H1 (cell line): Measurements from ENCODE around the gene DNAH8. TPM values are rescaled to one million over a fixed set of nuclear protein-coding genes. Genes with fewer than 3 reads are reported as not detected.

Experiments
- CTCF ChIA-PET: fragments of 300-600 bp; sonication (Branson Sonifier 250); formaldehyde crosslinking; loops from one replicate; lab custom pipeline; 2021; ENCODE audit not compliant: partially characterized antibody; lab: Charles Lee
- POLR2A ChIA-PET: fragments of 300-600 bp; sonication (Branson Sonifier 250); formaldehyde crosslinking; loops from one replicate; lab custom pipeline; 2021; ENCODE audit warnings: inconsistent platforms; ENCODE audit not compliant: partially characterized antibody; lab: Charles Lee
- DNase-seq, 2 experiments: peaks; one replicate each; pipeline versions ENCODE4 v3.0.0 to v3.0.0-alpha.2; 2010 to 2022; ENCODE audit warnings: low spot score in 2 of 2, low read depth in 1 of 2, mixed read lengths in 1 of 2
- FAIRE-seq: peaks from 2 replicates; lab custom pipeline; 2011; peaks lifted over from hg19 to GRCh38; lab: Jason Lieb, UNC
- H2AFZ ChIP-seq: 2 replicates; pipeline ENCODE4 v1.8.1; 2012; ENCODE audit warnings: low read length, inconsistent platforms
- H2AK5ac ChIP-seq: 2 replicates; pipeline ENCODE4 v1.6.1; 2013; ENCODE audit warnings: low read depth, low read length
- H2BK120ac ChIP-seq: replicated peaks from 2 replicates; pipeline ENCODE3; 2013; ENCODE audit warnings: low read depth, low read length, inconsistent platforms
- H2BK12ac ChIP-seq: 2 replicates; pipeline ENCODE4 v1.6.1; 2013; ENCODE audit warnings: low read depth, low read length
- H2BK15ac ChIP-seq: 2 replicates; pipeline ENCODE4 v1.6.1; 2013; ENCODE audit warnings: low read length
- H2BK20ac ChIP-seq: 2 replicates; pipeline ENCODE4 v1.6.1; 2013; ENCODE audit warnings: low read length
- H2BK5ac ChIP-seq: 2 replicates; pipeline ENCODE4 v1.6.1; 2013; ENCODE audit warnings: low read depth, low read length
- H3K14ac ChIP-seq: 2 replicates; pipeline ENCODE4 v1.6.1; 2013; ENCODE audit warnings: inconsistent platforms; ENCODE audit not compliant: insufficient read length
- H3K18ac ChIP-seq: 2 replicates; pipeline ENCODE4 v1.6.1; 2013; ENCODE audit warnings: low read length; ENCODE audit errors: extremely low read depth
- H3K23ac ChIP-seq: 2 replicates; pipeline ENCODE4 v1.6.1; 2013; ENCODE audit warnings: inconsistent platforms; ENCODE audit not compliant: insufficient read length
- H3K23me2 ChIP-seq: 2 replicates; pipeline ENCODE4 v1.6.1; 2013; ENCODE audit warnings: low read depth, low read length
- H3K27ac ChIP-seq: 2 replicates; pipeline ENCODE4 v1.6.1; 2011; ENCODE audit warnings: low read depth, low read length, inconsistent platforms
- H3K27me3 ChIP-seq, 4 experiments: replicated peaks in 1 of 4; 1 replicate in 1 of 4; 2 replicates in 3 of 4; pipeline versions ENCODE4 v1.6.1 to v1.8.1; 2011 to 2013; ENCODE audit warnings: low read length in 3 of 4, mild to moderate bottlenecking in 3 of 4, inconsistent platforms in 2 of 4, mixed read lengths in 2 of 4, moderate library complexity in 1 of 4; ENCODE audit not compliant: control insufficient read depth in 3 of 4, insufficient read depth in 3 of 4; ENCODE audit errors: extremely low read depth in 1 of 4
- H3K36me3 ChIP-seq, 4 experiments: 2 replicates each; pipeline versions ENCODE4 v1.6.1 to v1.8.1; 2011 to 2013; ENCODE audit warnings: mild to moderate bottlenecking in 4 of 4, low read length in 3 of 4, moderate library complexity in 2 of 4, control low read depth in 1 of 4, inconsistent platforms in 1 of 4; ENCODE audit not compliant: insufficient read depth in 4 of 4, control insufficient read depth in 2 of 4
- H3K4ac ChIP-seq: replicated peaks from 2 replicates; pipeline ENCODE3; 2013; ENCODE audit warnings: low read length, low read depth, mixed read lengths, inconsistent platforms; ENCODE audit not compliant: insufficient read length
- H3K4me1 ChIP-seq, 4 experiments: replicated peaks in 1 of 4; 1 replicate in 1 of 4; 2 replicates in 3 of 4; pipeline versions ENCODE4 v1.6.1 to v1.8.1; 2011 to 2013; ENCODE audit warnings: low read length in 3 of 4, inconsistent platforms in 2 of 4, mixed read lengths in 1 of 4; ENCODE audit not compliant: insufficient read depth in 4 of 4, control insufficient read depth in 3 of 4
- H3K4me2 ChIP-seq, 2 experiments: 2 replicates each; pipeline versions ENCODE4 v1.6.1 to v1.8.1; 2011 to 2013; ENCODE audit warnings: low read depth in 2 of 2, low read length in 2 of 2, control low read depth in 1 of 2, inconsistent platforms in 1 of 2, mild to moderate bottlenecking in 1 of 2; ENCODE audit not compliant: insufficient read depth in 1 of 2
- H3K4me3 ChIP-seq, 4 experiments: fragments of 200-600, 300-600 bp in 1 of 4; sonication (generic), shearing (Covaris generic), sonication (Bioruptor Twin) in 1 of 4; 2 replicates each; pipeline versions ENCODE4 v1.5.1 to v1.8.1; 2011 to 2016; ENCODE audit warnings: low read length in 4 of 4, low read depth in 3 of 4, control low read depth in 2 of 4, inconsistent platforms in 2 of 4, mild to moderate bottlenecking in 2 of 4, mixed read lengths in 1 of 4, moderate library complexity in 1 of 4; ENCODE audit not compliant: insufficient read depth in 2 of 4; ENCODE audit errors: extremely low read depth in 1 of 4
- H3K56ac ChIP-seq: replicated peaks from 2 replicates; pipeline ENCODE3; 2013; ENCODE audit warnings: low read depth, mild to moderate bottlenecking, mixed read lengths, low read length, inconsistent platforms; ENCODE audit not compliant: insufficient read length
- H3K79me1 ChIP-seq: 2 replicates; pipeline ENCODE4 v1.6.1; 2013; ENCODE audit warnings: low read depth, low read length, control low read depth
- H3K79me2 ChIP-seq, 2 experiments: 2 replicates each; pipeline versions ENCODE4 v1.6.1 to v1.8.1; 2012 to 2013; ENCODE audit warnings: low read length in 2 of 2, mild to moderate bottlenecking in 2 of 2, inconsistent platforms in 1 of 2; ENCODE audit not compliant: insufficient read depth in 2 of 2, control insufficient read depth in 1 of 2
- H3K9ac ChIP-seq, 4 experiments: replicated peaks in 1 of 4; 1 replicate in 1 of 4; 2 replicates in 3 of 4; pipeline versions ENCODE4 v1.6.1 to v1.8.1; 2011 to 2013; ENCODE audit warnings: low read depth in 3 of 4, low read length in 3 of 4, control low read depth in 2 of 4, mild to moderate bottlenecking in 2 of 4, moderate library complexity in 2 of 4, inconsistent platforms in 1 of 4; ENCODE audit errors: extremely low read depth in 1 of 4
- H3K9me3 ChIP-seq, 2 experiments: 2 replicates each; pipeline versions ENCODE4 v1.6.1 to v1.8.1; 2012 to 2013; ENCODE audit warnings: mild to moderate bottlenecking in 2 of 2, moderate library complexity in 2 of 2, control low read depth in 1 of 2, inconsistent platforms in 1 of 2, low read depth in 1 of 2, low read length in 1 of 2, mixed read lengths in 1 of 2; ENCODE audit not compliant: insufficient read depth in 2 of 2
- H4K20me1 ChIP-seq, 2 experiments: replicated peaks in 1 of 2; 2 replicates each; pipeline versions ENCODE3 to v1.8.1; 2011 to 2013; ENCODE audit warnings: inconsistent platforms in 2 of 2, low read length in 2 of 2, mild to moderate bottlenecking in 1 of 2; ENCODE audit not compliant: insufficient read depth in 2 of 2, control insufficient read depth in 1 of 2
- H4K5ac ChIP-seq: 2 replicates; pipeline ENCODE4 v1.6.1; 2013; ENCODE audit warnings: low read length, low read depth, mixed read lengths, inconsistent platforms; ENCODE audit not compliant: insufficient read length
- H4K8ac ChIP-seq: 2 replicates; pipeline ENCODE4 v1.8.0; 2013; ENCODE audit warnings: mild to moderate bottlenecking, moderate library complexity, low read length, inconsistent platforms; ENCODE audit not compliant: insufficient read depth; ENCODE audit errors: extremely low read depth
- H4K91ac ChIP-seq: replicated peaks from 2 replicates; pipeline ENCODE3; 2013; ENCODE audit warnings: low read length, mixed read lengths, inconsistent platforms; ENCODE audit not compliant: insufficient read length
- FOSL1 ChIP-seq: IDR thresholded peaks from 2 replicates; pipeline ENCODE4 v1.6.1; 2011; ENCODE audit warnings: mild to moderate bottlenecking, low read depth, low read length, moderate library complexity; ENCODE audit not compliant: insufficient read depth
- GTF2F1 ChIP-seq: IDR thresholded peaks from 2 replicates; pipeline ENCODE4 v1.6.1; 2012; ENCODE audit warnings: low read depth, low read length, improper control_type of control experiment, borderline replicate concordance
- MAX ChIP-seq: IDR thresholded peaks from 2 replicates; pipeline ENCODE4 v1.6.1; 2012; ENCODE audit warnings: inconsistent platforms
- ZNF274 ChIP-seq: IDR thresholded peaks from 2 replicates; pipeline ENCODE4 v1.7.0; 2012; ENCODE audit warnings: low read length, borderline replicate concordance; ENCODE audit errors: extremely low read depth
- WGBS, 2 experiments: shearing (Covaris generic) in 1 of 2; methylation state at CpG; one replicate each; pipeline versions ENCODE4 v1.1.6 to v1.1.7; 2013 to 2015; ENCODE audit warnings: low lambda C conversion rate in 2 of 2, mixed read lengths in 2 of 2, inconsistent platforms in 1 of 2, low coverage in 1 of 2, missing lambda C conversion rate in 1 of 2; ENCODE audit not compliant: insufficient replicate concordance in 2 of 2, insufficient coverage in 1 of 2, insufficient read length in 1 of 2; ENCODE audit errors: extremely low coverage in 1 of 2, missing lambda C conversion rate in 1 of 2; 5-methylcytosine and 5-hydroxymethylcytosine counted together
- polyA plus RNA-seq, 7 experiments: library from polyadenylated mRNA; depleted of rRNA in 3 of 7; stranded (reverse) in 5 of 7; unstranded in 2 of 7; fragments of >200 nt in 5 of 7; fragments of 200-250 nt in 2 of 7; gene quantifications; 1 replicate in 5 of 7; 2 replicates in 1 of 7; 4 replicates in 1 of 7; pipeline versions ENCODE4 v1.2.1 to v1.2.3, GENCODE V29; 2011 to 2013; ENCODE audit warnings: missing spikeins in 2 of 7, mixed read lengths in 2 of 7
- total RNA-seq: library from RNA; stranded (reverse); fragmentation: NEBNext Ultra II Directional; extraction: Animal tissue kit (Norgen Biotek cat#: 25700); gene quantifications from 2 replicates; pipeline ENCODE4 v1.2.1, GENCODE V29; 2021

The DNAH8 gene
- total and polyA plus RNA-seq, 2 of the 8 experiments (the other 6 are each of a cell fraction or from before 2014, with no cell fraction given): under 0.01 TPM; not detected in 1

GRCh38 chr6:38684904-38685303 is 30.2 kb upstream of the DNAH8 start:
- no peak overlapping the region for H2AFZ ChIP-seq
- H2BK120ac ChIP-seq: no peak overlapping the region
- no peak overlapping the region for H2AK5ac ChIP-seq
- no peak overlapping the region for H3K4me3 ChIP-seq
- H4K20me1 ChIP-seq: peaks cover 11 to 12% of the 10 kb centered on the region in 2 experiments
- ChIA-PET POLR2A (interaction anchor here (1.2 kb wide), 1 partner anchor 18 kb away, joined by 4 read pairs; the partner anchor contains the start of gene GLO1), CTCF (no interaction called here)
- peaks cover 6% of the 10 kb centered on the region for H3K79me1 ChIP-seq
- H3K4ac ChIP-seq: no peak overlapping the region
- no peak overlapping the region for H3K14ac ChIP-seq
- 96% methylated on average over 3 of the region's 3 CpGs; no CpG with 5 or more reads in 1 of the 2 experiments for WGBS, 2 experiments
- H3K79me2 ChIP-seq: peaks cover 3 to 39% of the 10 kb centered on the region in 2 experiments; a peak in 2 of 4 replicates
- H3K9me3 ChIP-seq: no peaks in the 10 kb centered on the region
- no peak overlapping the region for H3K4me2 ChIP-seq
- no peak overlapping the region for H4K5ac ChIP-seq
- no peak overlapping the region for H3K18ac ChIP-seq
- H4K91ac ChIP-seq: no peak overlapping the region
- H3K56ac ChIP-seq: no peak overlapping the region
- H2BK15ac ChIP-seq: no peak overlapping the region
- no peak overlapping the region for H4K8ac ChIP-seq
- H3K36me3 ChIP-seq: peaks cover 5 to 51% (median 22%) of the 10 kb centered on the region in 4 experiments; a peak in 7 of 8 replicates
- H3K23me2 ChIP-seq: no peaks in the 10 kb centered on the region
- no peak overlapping the region for H2BK20ac ChIP-seq
- H2BK12ac ChIP-seq: no peak overlapping the region
- H3K4me1 ChIP-seq: no peaks in the 10 kb centered on the region
- FAIRE-seq: no peak
- no peak overlapping the region for H3K27ac ChIP-seq
- no peaks in the 10 kb centered on the region for H3K27me3 ChIP-seq
- H2BK5ac ChIP-seq: no peak overlapping the region
- H3K9ac ChIP-seq: no peak overlapping the region
- no peak overlapping the region for H3K23ac ChIP-seq
- no peak for DNase-seq
- no peak for TF ChIP-seq GTF2F1
- TF ChIP-seq MAX: no peak
- no peak for TF ChIP-seq FOSL1
- TF ChIP-seq ZNF274: no peak
